OCI-LY3 (cell line): ENCODE results near the gene OR1M1.

Source experiments
- CTCF ChIP-seq: fragments of 200-600, 300-600 bp; sonication (generic); IDR thresholded peaks from 2 replicates; pipeline ENCODE4 v1.5.1; 2014; ENCODE audit warnings: antibody characterized with exemption, low read length, low read depth
- EZH2phosphoT487 ChIP-seq: fragments of 200-600 bp; shearing (Covaris generic); IDR thresholded peaks from 2 replicates; pipeline ENCODE4 v1.6.1; 2018; ENCODE audit warnings: antibody characterized with exemption, mixed run types, low read depth

- TF ChIP-seq CTCF (no peak), EZH2phosphoT487 (no peak)
Observed at GRCh38 chr19:9070066-9070465, 16.8 kb upstream of the OR1M1 start.
